Fibroblast of mammary gland (primary cell): ENCODE measurements around the gene FKBP15.

Source experiments
- DNase-seq: peaks from one replicate; pipeline ENCODE4 v3.0.0-alpha.2; 2010; ENCODE audit warnings: low read depth
- H3K4me3 ChIP-seq: 2 replicates; pipeline ENCODE4 v1.5.1; 2011; ENCODE audit warnings: low read depth, mild to moderate bottlenecking, low read length, moderate library complexity; ENCODE audit not compliant: control insufficient read depth
- TF ChIP-seq, protein P1 (sequence below): conservative IDR thresholded peaks from 2 replicates; pipeline ENCODE4 v1.5.1; 2011; ENCODE audit warnings: low read depth, low read length, inconsistent platforms; ENCODE audit not compliant: control insufficient read depth, insufficient read depth

FKBP15 gene

DNA sequence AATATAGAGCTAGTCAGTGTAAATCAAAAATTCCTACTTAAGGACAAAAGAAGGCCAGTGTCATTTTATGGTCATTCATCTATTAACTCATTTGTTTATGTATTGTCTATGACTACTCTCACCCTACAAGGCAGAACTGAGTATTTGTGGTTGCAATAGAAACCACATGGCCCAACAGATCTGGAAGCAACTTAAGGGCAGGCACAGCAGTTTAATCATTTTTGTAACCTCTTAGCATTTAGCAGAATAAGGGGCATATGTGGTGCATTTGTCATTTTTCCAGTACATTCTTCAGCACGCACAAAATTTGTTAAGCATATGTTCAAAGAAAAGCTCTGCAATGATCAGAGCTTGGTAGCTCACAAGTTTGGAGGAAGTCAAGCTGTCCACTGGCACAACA, 1.1 kb downstream of the FKBP15 start:
- peak; percentile 78 for DNase-seq
- TF ChIP-seq, protein P1, sequence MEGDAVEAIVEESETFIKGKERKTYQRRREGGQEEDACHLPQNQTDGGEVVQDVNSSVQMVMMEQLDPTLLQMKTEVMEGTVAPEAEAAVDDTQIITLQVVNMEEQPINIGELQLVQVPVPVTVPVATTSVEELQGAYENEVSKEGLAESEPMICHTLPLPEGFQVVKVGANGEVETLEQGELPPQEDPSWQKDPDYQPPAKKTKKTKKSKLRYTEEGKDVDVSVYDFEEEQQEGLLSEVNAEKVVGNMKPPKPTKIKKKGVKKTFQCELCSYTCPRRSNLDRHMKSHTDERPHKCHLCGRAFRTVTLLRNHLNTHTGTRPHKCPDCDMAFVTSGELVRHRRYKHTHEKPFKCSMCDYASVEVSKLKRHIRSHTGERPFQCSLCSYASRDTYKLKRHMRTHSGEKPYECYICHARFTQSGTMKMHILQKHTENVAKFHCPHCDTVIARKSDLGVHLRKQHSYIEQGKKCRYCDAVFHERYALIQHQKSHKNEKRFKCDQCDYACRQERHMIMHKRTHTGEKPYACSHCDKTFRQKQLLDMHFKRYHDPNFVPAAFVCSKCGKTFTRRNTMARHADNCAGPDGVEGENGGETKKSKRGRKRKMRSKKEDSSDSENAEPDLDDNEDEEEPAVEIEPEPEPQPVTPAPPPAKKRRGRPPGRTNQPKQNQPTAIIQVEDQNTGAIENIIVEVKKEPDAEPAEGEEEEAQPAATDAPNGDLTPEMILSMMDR: no peak
- H3K4me3 ChIP-seq: peak overlapping the region; percentile 81

DNA sequence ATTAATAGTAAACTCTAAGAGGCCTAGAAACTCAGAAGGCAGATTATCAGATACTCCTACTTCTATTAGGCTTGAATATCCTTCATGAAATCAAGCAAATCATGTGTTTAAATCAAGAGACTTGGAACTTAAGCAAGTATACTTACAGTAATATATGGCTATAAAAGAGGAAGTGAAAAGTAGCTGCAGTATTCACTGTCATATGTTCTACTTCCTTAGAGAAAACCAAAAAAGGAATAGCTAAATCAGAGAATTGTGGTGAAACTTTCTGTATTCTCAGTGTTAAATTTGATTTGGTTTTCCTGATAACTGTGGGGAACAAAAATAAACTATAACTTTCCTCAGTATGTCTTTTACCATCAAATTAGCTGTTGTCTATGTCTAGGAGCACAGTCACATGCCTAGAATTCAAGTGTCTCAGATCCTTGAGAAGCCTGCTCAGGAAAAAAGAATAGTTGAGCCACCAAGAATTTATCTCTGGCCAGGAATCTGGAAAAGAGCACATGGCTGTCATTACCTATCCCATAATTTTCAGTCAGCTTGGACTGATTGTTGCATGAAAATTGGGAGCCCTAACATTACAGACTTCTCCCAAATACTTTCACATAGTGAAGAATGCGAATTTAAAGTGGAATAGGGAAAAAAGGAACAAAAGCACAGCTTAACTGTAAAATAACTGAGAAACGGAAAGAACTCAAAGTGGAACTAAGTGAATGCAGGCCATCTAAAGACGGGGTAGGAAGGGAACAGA, 1.7 kb downstream of the FKBP15 start:
- DNase-seq: no peak
- H3K4me3 ChIP-seq: no peak overlapping the region
- TF ChIP-seq, protein P1: no peak

DNA sequence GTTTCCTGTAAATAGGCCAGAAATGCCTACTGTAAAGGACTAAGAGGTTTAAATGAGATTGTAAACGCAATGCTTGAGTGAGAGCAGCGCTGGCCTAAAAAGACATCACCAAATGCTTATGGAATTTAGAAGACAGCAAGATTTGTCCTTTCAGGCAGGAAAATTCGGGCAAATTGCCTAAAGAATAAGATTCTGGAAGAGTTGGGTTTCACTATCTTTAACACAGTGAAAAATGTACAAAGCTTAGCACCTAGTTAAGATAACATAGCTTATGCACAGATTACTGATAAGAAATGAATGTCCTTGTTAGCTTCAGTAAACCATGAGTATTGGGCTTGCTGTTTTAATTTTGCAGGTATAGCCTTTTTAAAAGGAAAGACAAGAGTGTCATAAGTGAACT, 4.7 kb downstream of the FKBP15 start:
- no peak overlapping the region for H3K4me3 ChIP-seq
- TF ChIP-seq, protein P1: no peak
- DNase-seq: no peak

DNA sequence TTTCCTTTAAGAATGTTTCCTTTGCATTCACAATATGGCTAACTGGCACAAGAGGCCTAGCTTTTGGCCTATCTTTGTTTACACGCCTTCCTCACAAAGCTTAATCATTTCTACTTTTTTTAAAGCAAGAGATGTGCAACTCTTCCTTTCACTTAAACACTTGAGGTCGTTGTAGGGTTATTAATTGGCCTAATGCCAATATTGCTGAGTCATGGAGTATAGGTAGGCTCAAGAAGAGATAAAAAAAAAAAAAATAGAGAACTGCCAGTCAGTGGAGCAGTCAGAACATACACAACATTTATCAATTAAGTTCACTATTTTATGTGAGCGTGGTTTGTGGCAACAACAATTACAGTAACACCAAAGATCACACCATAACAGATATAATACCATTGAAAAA, 5.9 kb downstream of the FKBP15 start:
- H3K4me3 ChIP-seq: no peak overlapping the region
- peak; percentile 55 for DNase-seq
- TF ChIP-seq, protein P1: no peak

DNA sequence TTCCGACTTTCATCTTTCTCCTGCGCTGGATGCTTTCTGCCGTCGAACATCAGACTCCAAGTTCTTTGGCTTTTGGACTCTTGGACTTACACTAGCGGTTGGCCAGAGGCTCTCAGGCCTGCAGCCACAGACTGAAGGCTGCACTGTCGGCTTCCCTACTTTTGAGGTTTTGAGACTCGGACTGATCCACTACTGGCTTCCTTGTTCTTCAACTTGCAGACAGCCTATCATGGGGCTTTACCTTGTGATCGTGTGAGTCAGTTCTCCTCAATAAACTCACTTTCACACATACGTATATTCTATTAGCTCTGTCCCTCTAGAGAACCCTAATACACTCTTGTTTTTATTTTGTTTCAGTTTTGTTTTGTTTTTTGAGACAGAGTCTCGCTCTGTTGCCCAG, 10.3 kb downstream of the FKBP15 start:
- no peak overlapping the region for H3K4me3 ChIP-seq
- TF ChIP-seq, protein P1: no peak
- DNase-seq: no peak

DNA sequence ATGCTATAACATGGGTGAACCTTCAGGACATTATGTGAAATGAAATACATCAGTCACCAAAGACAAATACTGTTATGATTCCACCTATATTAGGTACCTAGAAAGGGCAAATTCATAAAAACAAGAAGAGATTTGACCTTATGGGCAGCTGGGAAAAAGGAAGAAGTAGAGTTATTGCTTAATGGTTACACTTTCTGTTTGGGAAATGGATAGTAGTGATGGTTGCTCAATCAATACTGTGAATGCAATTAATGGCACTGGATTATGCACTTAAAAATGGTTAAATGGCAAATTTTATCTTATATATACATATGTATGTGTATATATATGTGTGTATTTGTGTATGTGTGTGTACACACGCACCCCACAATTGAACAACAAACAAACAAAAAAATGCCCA, 15.2 kb downstream of the FKBP15 start:
- TF ChIP-seq, protein P1: no peak
- no peak overlapping the region for H3K4me3 ChIP-seq
- no peak for DNase-seq
